GM18861 (cell line): ENCODE measurements around the gene CENPP.

Experiments
- ATAC-seq: cut with Tn5 transposase; IDR thresholded peaks from one replicate; pipeline ENCODE4 v1.9.1; 2021; ENCODE audit not compliant: unreplicated experiment

The CENPP gene

GRCh38 chr9:92650839-92651621 lies 325.3 kb downstream of the CENPP start:
- ATAC-seq: no peak

- no peak for ATAC-seq
Measured at GRCh38 chr9:92652461-92652860, 326.7 kb downstream of the CENPP start.

DNA sequence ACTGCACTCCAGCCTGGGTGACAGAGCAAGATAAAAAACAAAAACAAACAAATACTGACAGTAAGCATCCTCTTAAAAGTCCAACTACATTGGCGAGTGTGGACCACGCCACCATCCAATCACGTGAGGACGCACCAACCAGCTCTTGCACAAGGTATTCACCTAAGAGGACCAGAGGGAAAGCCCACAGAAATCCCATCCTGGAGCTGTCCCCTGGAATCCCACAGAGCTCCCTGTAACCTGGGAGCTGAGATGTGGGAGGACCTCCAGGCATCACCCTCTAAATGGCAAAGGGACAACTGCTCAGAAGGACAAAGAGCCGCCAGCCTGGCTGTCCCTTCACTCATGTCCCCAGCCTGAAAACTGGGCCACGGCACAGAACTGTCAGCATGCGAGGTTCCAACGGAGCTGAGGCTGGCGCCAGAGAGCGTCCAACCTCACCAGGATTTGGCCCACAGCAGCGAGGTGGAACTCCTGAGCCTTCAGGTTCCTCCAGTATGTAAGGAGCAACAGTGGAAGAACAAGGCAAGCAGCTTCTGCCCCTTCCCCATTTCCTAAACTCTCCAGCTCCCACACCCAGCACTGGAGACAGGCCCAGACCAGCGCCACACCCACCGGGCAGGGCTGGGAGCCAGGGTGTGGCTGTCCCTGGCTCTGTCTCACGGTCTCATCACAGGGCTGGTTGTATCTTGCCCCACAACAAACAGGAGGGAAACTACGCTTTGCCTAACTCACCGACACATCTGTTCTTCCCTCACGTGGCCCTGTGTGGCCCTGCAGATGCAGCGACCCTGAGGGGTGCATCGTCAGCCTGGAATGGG lies 328.9 kb downstream of the CENPP start:
- ATAC-seq: no peak

GRCh38 chr9:92655366-92655765 lies 329.6 kb downstream of the CENPP start:
- ATAC-seq: no peak

DNA sequence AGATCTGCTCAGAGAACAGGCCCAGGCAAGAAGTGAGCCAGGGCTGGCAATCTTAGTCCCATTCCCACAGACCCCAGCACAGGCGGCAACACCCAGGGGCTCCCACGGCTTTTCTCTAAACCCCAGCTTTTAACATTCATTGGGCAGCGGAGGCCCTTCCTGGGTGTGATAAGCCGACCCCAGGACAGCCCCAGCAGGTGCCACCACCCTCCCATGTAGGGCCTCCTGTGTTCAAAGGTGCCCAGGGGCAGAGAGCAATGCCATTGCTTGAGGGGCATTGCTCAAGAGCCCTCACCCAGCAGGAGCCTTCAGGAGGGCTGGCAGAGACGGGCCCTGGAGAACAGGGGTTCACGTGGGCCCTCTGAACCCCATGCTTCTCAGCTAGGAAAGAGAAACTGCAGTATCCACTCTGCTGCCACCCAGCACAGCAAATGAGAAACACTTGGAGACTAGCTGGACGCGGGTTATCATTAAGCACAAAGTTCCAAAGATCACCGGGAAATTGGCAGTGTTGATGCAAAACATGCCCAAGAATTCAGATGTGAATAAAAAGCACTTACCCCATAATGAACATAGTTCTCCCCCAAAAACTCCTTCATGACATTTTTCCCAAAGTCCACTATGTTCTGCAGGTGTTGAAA lies 330.3 kb downstream of the CENPP start:
- no peak for ATAC-seq

- no peak for ATAC-seq
Measured at GRCh38 chr9:92656537-92656925, 330.8 kb downstream of the CENPP start.

- ATAC-seq: no peak
Measured at GRCh38 chr9:92657296-92658094, 331.7 kb downstream of the CENPP start.

GRCh38 chr9:92658176-92658575 lies 332.4 kb downstream of the CENPP start:
- no peak for ATAC-seq

- ATAC-seq: no peak
Measured at GRCh38 chr9:92658611-92659010, 332.9 kb downstream of the CENPP start.

DNA sequence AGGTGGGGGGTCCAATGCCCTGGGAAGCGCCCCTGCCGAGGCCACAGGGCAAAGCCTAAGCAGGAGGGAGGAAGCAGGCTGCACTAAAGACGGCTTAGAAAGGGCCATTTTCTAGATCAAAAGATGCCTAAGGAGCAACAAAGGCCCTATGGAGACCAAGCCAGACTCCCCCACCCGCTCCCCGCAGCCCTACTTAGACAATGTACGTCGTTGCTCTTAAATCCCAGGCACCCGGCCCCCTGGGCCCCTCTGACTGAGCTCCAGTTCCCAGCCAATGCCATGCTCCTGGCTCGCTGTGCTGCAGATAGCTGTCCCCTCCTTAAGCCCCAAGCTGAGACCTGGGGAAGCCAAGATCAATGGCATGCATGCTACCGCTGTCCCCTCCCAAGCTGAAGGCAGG lies 333.8 kb downstream of the CENPP start:
- ATAC-seq: no peak

DNA sequence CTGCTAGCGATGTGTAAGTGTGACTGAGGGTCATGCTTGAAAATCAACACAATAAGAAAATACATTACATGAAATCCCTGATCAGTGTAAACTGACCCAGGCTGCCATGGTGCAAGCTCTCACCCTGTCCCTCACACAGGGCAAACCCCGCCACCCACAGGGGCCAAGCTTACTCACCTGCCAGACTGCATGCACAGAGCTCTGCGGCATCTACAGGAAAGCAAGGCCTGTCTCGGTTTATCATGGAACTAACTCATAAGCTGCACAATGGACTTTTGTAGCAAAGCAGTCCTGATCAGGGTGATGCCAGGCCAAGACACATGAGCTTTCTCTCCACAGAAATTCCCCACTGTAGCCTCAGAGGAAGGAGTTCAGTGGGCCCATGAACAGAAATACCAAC lies 334.5 kb downstream of the CENPP start:
- no peak for ATAC-seq

DNA sequence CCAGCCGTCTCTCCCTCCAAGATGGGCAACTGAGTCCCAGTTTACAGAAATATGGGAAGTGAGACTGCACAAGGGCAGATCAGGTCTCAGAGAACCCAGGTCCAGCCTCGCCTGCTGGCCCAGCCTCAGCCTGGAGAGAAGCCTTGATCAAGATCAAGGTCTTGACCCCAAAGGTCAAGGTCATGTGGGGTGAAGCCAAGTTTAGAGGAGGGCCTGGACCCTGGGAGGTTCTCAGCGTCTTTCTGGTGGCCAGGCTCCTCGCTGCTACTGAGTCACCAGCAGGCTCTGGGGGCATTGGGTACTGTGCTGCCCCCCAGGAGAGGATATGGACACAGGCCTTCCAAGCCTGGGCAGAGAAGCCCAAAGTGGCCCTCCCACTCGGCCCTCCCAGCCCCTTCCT lies 335.4 kb downstream of the CENPP start:
- ATAC-seq: no peak

GRCh38 chr9:92661743-92662142 lies 336.0 kb downstream of the CENPP start:
- no peak for ATAC-seq

DNA sequence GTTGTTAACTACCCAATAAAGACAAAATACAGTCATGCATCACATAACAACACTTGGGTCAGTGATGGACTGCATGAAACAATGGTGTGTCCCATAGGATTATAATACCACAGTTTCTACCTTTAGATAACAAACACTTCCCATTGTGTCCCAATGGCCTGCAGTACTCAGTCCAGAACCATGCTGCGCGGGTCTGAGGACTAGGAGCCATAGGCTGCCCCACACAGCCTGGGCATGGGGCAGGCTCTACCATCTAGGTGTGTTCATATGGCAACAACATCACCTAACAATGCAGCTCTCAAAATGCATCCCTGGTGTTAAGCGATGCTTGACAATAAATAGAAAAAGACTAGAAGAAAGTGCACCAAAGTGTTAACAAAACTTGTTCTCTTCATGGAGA lies 337.4 kb downstream of the CENPP start:
- ATAC-seq: no peak

DNA sequence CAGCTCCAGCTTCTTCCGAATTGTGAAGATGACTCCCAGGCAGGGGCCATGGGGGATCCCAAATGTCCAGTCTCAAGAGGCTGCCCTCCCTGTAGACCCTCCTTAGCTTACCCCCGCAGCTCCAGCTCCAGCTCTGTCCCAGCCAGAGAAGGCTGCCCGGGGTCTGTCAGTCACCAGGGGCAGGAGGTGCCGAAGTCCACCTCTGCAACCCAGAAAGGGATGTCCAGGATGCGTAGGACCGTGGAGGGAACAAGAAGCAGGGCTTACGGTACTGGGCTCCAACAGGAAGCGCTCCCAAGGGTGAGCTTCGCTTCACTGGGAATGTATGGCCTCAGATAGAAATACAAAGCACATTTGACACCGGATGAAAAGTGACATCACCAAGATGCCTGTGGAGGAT lies 338.2 kb downstream of the CENPP start:
- no peak for ATAC-seq

- ATAC-seq: no peak
Measured at GRCh38 chr9:92664394-92665152, 338.8 kb downstream of the CENPP start.

- no peak for ATAC-seq
Measured at GRCh38 chr9:92665836-92666235, 340.1 kb downstream of the CENPP start.

DNA sequence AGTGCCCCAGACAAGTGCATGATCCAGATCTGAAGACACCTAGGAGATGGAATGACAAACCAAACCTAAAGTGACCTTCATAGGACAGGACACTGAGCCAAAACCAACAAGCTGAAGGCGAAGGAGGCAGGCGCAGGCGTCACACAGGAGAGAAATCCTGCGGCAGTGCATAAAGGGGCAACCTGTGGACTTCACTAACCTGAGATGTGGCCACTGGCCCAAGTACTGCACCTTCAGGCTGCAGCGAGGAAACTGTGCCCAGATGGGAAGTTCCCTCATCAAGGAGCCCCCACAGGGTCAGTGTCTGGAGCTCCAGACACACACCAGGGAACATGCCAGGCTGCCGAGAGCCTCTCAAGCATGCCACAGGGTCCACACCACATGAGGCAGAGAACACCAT lies 340.5 kb downstream of the CENPP start:
- no peak for ATAC-seq

DNA sequence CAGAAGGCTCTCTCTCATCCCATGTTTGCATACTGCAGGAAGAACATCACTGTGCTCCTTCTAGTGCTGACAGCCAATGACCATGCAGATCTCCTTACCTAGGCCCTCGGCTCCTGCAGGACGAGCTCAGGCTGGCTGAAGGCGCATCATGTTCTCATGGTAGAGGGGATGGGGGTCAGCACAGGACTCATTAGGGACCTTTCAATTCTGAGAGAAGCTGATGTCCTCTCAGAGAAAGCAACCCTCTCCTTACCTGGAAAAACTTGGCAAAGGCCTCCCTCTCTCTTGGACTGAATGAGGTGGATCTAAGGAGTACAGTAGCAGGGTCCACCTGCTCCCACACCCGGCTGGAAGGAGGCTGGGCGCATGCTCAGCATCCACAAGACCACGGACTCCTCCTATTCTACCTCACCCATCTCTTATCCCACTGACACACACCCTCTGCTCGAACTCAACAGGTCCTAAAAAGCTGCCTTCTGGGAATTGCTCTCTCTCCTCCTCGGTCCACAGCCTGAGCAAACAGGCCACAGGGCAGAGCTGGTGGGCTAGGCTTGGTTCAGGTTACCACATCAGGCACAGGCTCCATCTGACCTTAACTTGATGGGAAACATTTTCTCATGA lies 341.3 kb downstream of the CENPP start:
- ATAC-seq: no peak
